RWPE2 (cell line): ENCODE data around the gene KCNJ5.

ENCODE experiments used
- ATAC-seq: fragments of 200-7000 bp; cut with Tn5 transposase; 3 replicates; pipeline ENCODE4 v1.9.1; 2021; ENCODE audit warnings: low read depth
- DNase-seq: peaks from one replicate; pipeline ENCODE4 v3.0.0-alpha.2; 2020; ENCODE audit warnings: low spot score
- H3K27ac ChIP-seq: fragments of 450-650 bp; 2 replicates; pipeline ENCODE4 v1.5.1; 2017; ENCODE audit warnings: mild to moderate bottlenecking; ENCODE audit not compliant: poor library complexity, severe bottlenecking
- H3K27me3 ChIP-seq: fragments of 250-450 bp; sonication (Bioruptor Pico); 2 replicates; pipeline ENCODE4 v1.5.1; 2021; ENCODE audit warnings: mild to moderate bottlenecking, moderate library complexity; ENCODE audit not compliant: insufficient read depth, poor library complexity, severe bottlenecking
- H3K36me3 ChIP-seq: fragments of 250-450 bp; sonication (Bioruptor Pico); 2 replicates; pipeline ENCODE4 v1.5.1; 2020; ENCODE audit warnings: low read depth, mild to moderate bottlenecking, moderate library complexity
- H3K4me1 ChIP-seq: fragments of 250-450 bp; sonication (Bioruptor Pico); 2 replicates; pipeline ENCODE4 v1.5.1; 2021; ENCODE audit warnings: mild to moderate bottlenecking, moderate library complexity; ENCODE audit not compliant: insufficient read depth, poor library complexity, severe bottlenecking
- H3K4me3 ChIP-seq: fragments of 250-450 bp; sonication (Bioruptor Pico); 2 replicates; pipeline ENCODE4 v1.5.1; 2021; ENCODE audit warnings: mild to moderate bottlenecking, moderate library complexity; ENCODE audit not compliant: severe bottlenecking
- H3K9me3 ChIP-seq: fragments of 250-450 bp; sonication (Bioruptor Pico); 2 replicates; pipeline ENCODE4 v1.5.1; 2021; ENCODE audit warnings: mild to moderate bottlenecking, moderate library complexity; ENCODE audit not compliant: severe bottlenecking
- TF ChIP-seq, protein P1 (sequence below): fragments of 450-650 bp; IDR thresholded peaks from one replicate; pipeline ENCODE4 v1.5.1; 2017; ENCODE audit warnings: mild to moderate bottlenecking, moderate library complexity; ENCODE audit not compliant: poor library complexity, severe bottlenecking

Gene KCNJ5

GRCh38 chr11:128948583-128948982 is 57.4 kb downstream of the KCNJ5 start:
- H3K4me3 ChIP-seq: no peak overlapping the region
- peak; percentile 83 for ATAC-seq
- no peaks in the 10 kb centered on the region for H3K4me1 ChIP-seq
- no peaks in the 10 kb centered on the region for H3K27me3 ChIP-seq
- H3K36me3 ChIP-seq: no peaks in the 10 kb centered on the region
- DNase-seq: no peak
- H3K27ac ChIP-seq: no peak overlapping the region
- TF ChIP-seq, protein P1, sequence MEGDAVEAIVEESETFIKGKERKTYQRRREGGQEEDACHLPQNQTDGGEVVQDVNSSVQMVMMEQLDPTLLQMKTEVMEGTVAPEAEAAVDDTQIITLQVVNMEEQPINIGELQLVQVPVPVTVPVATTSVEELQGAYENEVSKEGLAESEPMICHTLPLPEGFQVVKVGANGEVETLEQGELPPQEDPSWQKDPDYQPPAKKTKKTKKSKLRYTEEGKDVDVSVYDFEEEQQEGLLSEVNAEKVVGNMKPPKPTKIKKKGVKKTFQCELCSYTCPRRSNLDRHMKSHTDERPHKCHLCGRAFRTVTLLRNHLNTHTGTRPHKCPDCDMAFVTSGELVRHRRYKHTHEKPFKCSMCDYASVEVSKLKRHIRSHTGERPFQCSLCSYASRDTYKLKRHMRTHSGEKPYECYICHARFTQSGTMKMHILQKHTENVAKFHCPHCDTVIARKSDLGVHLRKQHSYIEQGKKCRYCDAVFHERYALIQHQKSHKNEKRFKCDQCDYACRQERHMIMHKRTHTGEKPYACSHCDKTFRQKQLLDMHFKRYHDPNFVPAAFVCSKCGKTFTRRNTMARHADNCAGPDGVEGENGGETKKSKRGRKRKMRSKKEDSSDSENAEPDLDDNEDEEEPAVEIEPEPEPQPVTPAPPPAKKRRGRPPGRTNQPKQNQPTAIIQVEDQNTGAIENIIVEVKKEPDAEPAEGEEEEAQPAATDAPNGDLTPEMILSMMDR: peak; percentile 42
- no peaks in the 10 kb centered on the region for H3K9me3 ChIP-seq

- Histone ChIP-seq H3K27me3 (no peaks in the 10 kb centered on the region), H3K9me3 (no peaks in the 10 kb centered on the region), H3K4me3 (no peak overlapping the region), H3K27ac (no peak overlapping the region), H3K36me3 (no peaks in the 10 kb centered on the region), H3K4me1 (no peaks in the 10 kb centered on the region)
- TF ChIP-seq, protein P1: no peak
- no peak for ATAC-seq
- no peak for DNase-seq
Observed at GRCh38 chr11:128949791-128950454, 58.8 kb downstream of the KCNJ5 start.

DNA sequence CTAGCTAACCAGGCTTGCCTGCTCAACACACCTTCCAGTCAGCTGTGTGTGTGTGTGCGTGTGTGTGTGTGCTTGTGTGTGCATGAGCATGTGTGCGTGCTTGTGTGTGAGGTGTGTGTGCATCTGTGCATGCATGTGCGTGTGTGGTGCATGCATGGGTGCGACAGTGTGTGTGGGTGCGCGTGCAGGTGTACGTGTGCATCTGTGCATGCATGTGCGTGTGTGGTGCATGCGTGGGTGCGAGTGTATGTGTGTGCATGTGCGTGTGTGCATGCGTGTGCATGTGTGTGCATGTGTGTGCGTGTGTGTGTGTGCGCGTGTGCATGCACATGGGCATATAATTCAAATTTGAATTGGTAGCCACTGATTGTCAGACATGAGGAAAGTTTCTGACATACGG is 62.0 kb downstream of the KCNJ5 start:
- H3K9me3 ChIP-seq: no peaks in the 10 kb centered on the region
- H3K27me3 ChIP-seq: no peaks in the 10 kb centered on the region
- no peak for DNase-seq
- no peaks in the 10 kb centered on the region for H3K4me1 ChIP-seq
- H3K27ac ChIP-seq: no peak overlapping the region
- TF ChIP-seq, protein P1: no peak
- ATAC-seq: no peak
- no peak overlapping the region for H3K4me3 ChIP-seq
- H3K36me3 ChIP-seq: no peaks in the 10 kb centered on the region

DNA sequence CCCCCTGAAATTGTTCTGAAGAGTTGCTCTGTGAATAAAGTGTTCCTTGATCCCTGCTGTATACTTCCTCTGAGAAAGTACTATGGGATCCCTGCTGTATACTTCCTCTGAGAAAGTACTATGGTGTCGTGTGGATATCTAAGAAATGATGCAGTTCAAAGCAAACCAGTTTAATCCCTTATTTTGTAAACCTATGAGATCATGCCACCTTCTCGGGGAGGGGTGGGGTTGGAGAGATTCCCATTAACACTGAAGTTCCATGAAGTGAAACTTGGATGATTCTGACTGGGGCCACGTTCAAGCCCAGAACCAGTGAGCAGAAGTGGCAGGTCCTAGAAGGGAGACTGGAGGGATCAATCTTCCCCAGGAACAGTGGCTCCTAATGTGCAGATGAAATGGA is 64.5 kb downstream of the KCNJ5 start:
- Histone ChIP-seq H3K27me3 (no peaks in the 10 kb centered on the region), H3K4me1 (no peaks in the 10 kb centered on the region), H3K36me3 (no peaks in the 10 kb centered on the region), H3K9me3 (no peaks in the 10 kb centered on the region), H3K27ac (no peak overlapping the region), H3K4me3 (no peak overlapping the region)
- ATAC-seq (no peak), DNase-seq (no peak)
- TF ChIP-seq, protein P1: no peak

DNA sequence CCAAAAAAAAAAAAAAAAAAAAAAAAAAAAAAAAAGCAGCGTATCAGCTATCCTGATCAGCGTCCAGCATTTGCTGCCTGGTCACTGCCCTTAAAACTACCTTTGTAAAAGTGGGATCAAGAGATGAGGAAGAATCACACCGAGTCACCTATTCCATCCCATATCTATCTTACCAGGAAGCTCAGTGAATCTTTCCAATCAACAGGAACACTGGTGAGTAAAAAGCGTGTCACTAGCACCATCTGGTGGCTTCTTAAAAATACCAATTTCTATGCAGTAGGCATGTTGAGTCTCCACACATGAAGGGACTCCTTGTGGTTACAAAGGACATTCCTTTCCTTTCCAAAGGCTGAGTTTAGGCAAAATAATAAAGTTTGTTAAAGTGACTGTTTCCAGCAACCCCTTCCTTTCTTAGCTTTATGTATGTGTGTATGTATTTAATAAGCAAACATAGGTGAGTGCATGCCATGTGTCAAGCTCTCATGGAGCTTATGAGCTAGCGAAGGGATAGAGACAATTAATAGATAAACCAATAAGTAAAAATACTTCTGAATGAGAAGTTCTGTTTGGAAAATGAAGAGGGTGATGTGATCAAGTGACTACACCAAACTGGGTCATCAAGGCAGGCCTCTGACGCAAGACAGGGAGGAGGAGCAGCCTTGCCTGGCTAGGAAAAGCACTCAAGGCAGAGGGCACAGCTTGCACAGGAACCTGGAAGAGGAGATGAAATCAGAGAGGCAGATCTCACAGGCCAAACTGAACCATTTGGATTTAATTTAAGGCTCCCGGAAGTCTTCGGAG is 65.4 kb downstream of the KCNJ5 start:
- no peaks in the 10 kb centered on the region for H3K36me3 ChIP-seq

More for the DNA sequence above, 65.4 kb downstream of the KCNJ5 start:
- H3K27ac ChIP-seq: no peak overlapping the region
- ATAC-seq (peak; percentile 87), DNase-seq (no peak)
- no peaks in the 10 kb centered on the region for H3K4me1 ChIP-seq
- H3K9me3 ChIP-seq: no peaks in the 10 kb centered on the region
- TF ChIP-seq, protein P1: peak; percentile 82
- no peak overlapping the region for H3K4me3 ChIP-seq
- no peaks in the 10 kb centered on the region for H3K27me3 ChIP-seq
